Measurements from ENCODE around the gene KRT36. TPM values are rescaled to one million over a fixed set of nuclear protein-coding genes. Genes with fewer than 3 reads are reported as not detected.

Gene KRT36
- total and polyA plus RNA-seq, 2 donors (not counting 1 experiment from before 2014, with no cell fraction given), result not detected

GRCh38 chr17:41446806-41447205 lies 42.9 kb downstream of the KRT36 start:
- H2AFZ ChIP-seq (ENCODE audit: insufficient read depth, low read depth, low read length, poor library complexity, severe bottlenecking), result no peak overlapping the region
- Mint-ChIP-seq H3K27ac (no peak overlapping the region), H3K4me3 (no peak overlapping the region), H3K9me3 (ENCODE audit: insufficient read depth) (no peaks in the 10 kb centered on the region), H3K4me1 (no peaks in the 10 kb centered on the region), H3K27me3 (peaks cover 43% of the 10 kb centered on the region)
- H4K20me1 ChIP-seq (ENCODE audit: control insufficient read depth, insufficient read depth, low read length, poor library complexity, severe bottlenecking), result no peaks in the 10 kb centered on the region
- H3K27ac ChIP-seq (ENCODE audit: low read length in 2 of 2), result no peak overlapping the region
- no peaks in the 10 kb centered on the region for H3K4me1 ChIP-seq (ENCODE audit: control insufficient read depth in 2 of 2, insufficient read depth in 2 of 2, low read length in 2 of 2)
- H3K27me3 ChIP-seq (replicated peaks in 1 of 4; ENCODE audit: control extremely low read depth in 1 of 4, control insufficient read depth in 3 of 4, insufficient read depth in 4 of 4, low read length in 3 of 4), result peaks cover 0 to 11% (median 0%) of the 10 kb centered on the region in 4 experiments
- no CpG with 5 or more reads among the region's 2 CpGs for WGBS (ENCODE audit: insufficient coverage)
- CTCF ChIA-PET, result no interaction called here
- no peaks in the 10 kb centered on the region for H3K79me2 ChIP-seq (ENCODE audit: control insufficient read depth, insufficient read depth, low read length)
- ATAC-seq (ENCODE audit: low read depth) (no peak), DNase-seq (no peak)
- no peak overlapping the region for H3K4me2 ChIP-seq (replicated peaks; ENCODE audit: low read depth, low read length, poor library complexity, severe bottlenecking)
- peaks cover 0 to 3% (median 0%) of the 10 kb centered on the region in 3 donors for H3K9me3 ChIP-seq (ENCODE audit: control extremely low read depth in 1 of 3, control insufficient read depth in 2 of 3, insufficient read depth in 1 of 3, low read length in 2 of 3)
- intact Hi-C loops (cut with micrococcal nuclease), result no loop called here
- no peak overlapping the region for H3K9ac ChIP-seq (ENCODE audit: low read length)
- POLR2A ChIA-PET, result no interaction called here
- TF ChIP-seq CTCF (IDR thresholded peaks at IDR 0.05) (no peak), EZH2 (IDR thresholded peaks at IDR 0.05; ENCODE audit: borderline replicate concordance, insufficient read depth, low read depth, low read length, poor library complexity, severe bottlenecking) (no peak)
- no peak overlapping the region for H3K4me3 ChIP-seq (ENCODE audit: control extremely low read depth in 1 of 5, extremely low read depth in 1 of 5, insufficient read depth in 1 of 5, low read depth in 2 of 5, low read length in 4 of 5)
- no peaks in the 10 kb centered on the region for H3K36me3 ChIP-seq (replicated peaks in 1 of 2; ENCODE audit: control extremely low read depth in 1 of 2, control insufficient read depth in 1 of 2, extremely low read depth in 1 of 2, insufficient read depth in 2 of 2, low read length in 1 of 2)

- Histone ChIP-seq H4K20me1 (ENCODE audit: control insufficient read depth, insufficient read depth, low read length, poor library complexity, severe bottlenecking) (no peaks in the 10 kb centered on the region), H3K79me2 (ENCODE audit: control insufficient read depth, insufficient read depth, low read length) (no peaks in the 10 kb centered on the region), H3K36me3 (replicated peaks in 1 of 2; ENCODE audit: control extremely low read depth in 1 of 2, control insufficient read depth in 1 of 2, extremely low read depth in 1 of 2, insufficient read depth in 2 of 2, low read length in 1 of 2) (no peaks in the 10 kb centered on the region), H2AFZ (ENCODE audit: insufficient read depth, low read depth, low read length, poor library complexity, severe bottlenecking) (no peak overlapping the region), H3K27ac (ENCODE audit: low read length in 2 of 2) (no peak overlapping the region), H3K9me3 (ENCODE audit: control extremely low read depth in 1 of 3, control insufficient read depth in 2 of 3, insufficient read depth in 1 of 3, low read length in 2 of 3) (peaks cover 0 to 4% (median 0%) of the 10 kb centered on the region in 3 donors), H3K4me2 (replicated peaks; ENCODE audit: low read depth, low read length, poor library complexity, severe bottlenecking) (no peak overlapping the region), H3K4me3 (ENCODE audit: control extremely low read depth in 1 of 5, extremely low read depth in 1 of 5, insufficient read depth in 1 of 5, low read depth in 2 of 5, low read length in 4 of 5) (no peak overlapping the region), H3K9ac (ENCODE audit: low read length) (no peak overlapping the region), H3K27me3 (replicated peaks in 1 of 4; ENCODE audit: control extremely low read depth in 1 of 4, control insufficient read depth in 3 of 4, insufficient read depth in 4 of 4, low read length in 3 of 4) (peaks cover 0 to 6% (median 0%) of the 10 kb centered on the region in 4 experiments), H3K4me1 (ENCODE audit: control insufficient read depth in 2 of 2, insufficient read depth in 2 of 2, low read length in 2 of 2) (no peaks in the 10 kb centered on the region)
- no peak for TF ChIP-seq CTCF (IDR thresholded peaks at IDR 0.05)
- no peak for TF ChIP-seq EZH2 (IDR thresholded peaks at IDR 0.05; ENCODE audit: borderline replicate concordance, insufficient read depth, low read depth, low read length, poor library complexity, severe bottlenecking)
- no peaks in the 10 kb centered on the region for H3K9me3 Mint-ChIP-seq (ENCODE audit: insufficient read depth)
- H3K27me3 Mint-ChIP-seq, result peaks cover 40% of the 10 kb centered on the region
- intact Hi-C loops (cut with micrococcal nuclease), result no loop called here
- DNase-seq (no peak), ATAC-seq (ENCODE audit: low read depth) (no peak)
- H3K27ac Mint-ChIP-seq, result no peak overlapping the region
- H3K4me3 Mint-ChIP-seq, result no peak overlapping the region
- no peaks in the 10 kb centered on the region for H3K4me1 Mint-ChIP-seq
- no CpG with 5 or more reads among the region's 3 CpGs for whole genome bisulfite sequencing (ENCODE audit: insufficient coverage)
- ChIA-PET CTCF (no interaction called here), POLR2A (no interaction called here)
Observed at GRCh38 chr17:41444640-41445039, 45.1 kb downstream of the KRT36 start.
